ENCODE data around the gene TK1.

- TF ChIP-seq CTCF (IDR thresholded peaks at IDR 0.05): no peak
- TF ChIP-seq POLR2A (IDR thresholded peaks at IDR 0.05): no peak
These were observed 35.3 kb downstream of the TK1 start for GRCh38 chr17:78151514-78152008.
